Measurements from ENCODE around the gene AMPD3. TPM values are rescaled to one million over a fixed set of nuclear protein-coding genes. Genes with fewer than 3 reads are reported as not detected.

Gene AMPD3
- total RNA-seq, 1 donor from 2014 or later: 6.8 TPM

- peaks cover 2% of the 10 kb centered on the region for H3K36me3 Mint-ChIP-seq
- no peaks in the 10 kb centered on the region for H3K4me1 Mint-ChIP-seq
- H3K27ac Mint-ChIP-seq: no peak overlapping the region
- no peak for TF ChIP-seq CTCF (IDR thresholded peaks at IDR 0.05; ENCODE audit: unreplicated experiment)
- H3K4me3 Mint-ChIP-seq: no peak overlapping the region
- H3K9me3 Mint-ChIP-seq: no peaks in the 10 kb centered on the region
- DNase-seq (ENCODE audit: low spot score in 2 of 2, unreplicated experiment in 2 of 2): no peak
- H3K27me3 Mint-ChIP-seq (ENCODE audit: low read depth): no peaks in the 10 kb centered on the region
These were observed 22.6 kb downstream of the AMPD3 start for GRCh38 chr11:10477690-10478046.

GRCh38 chr11:10478066-10478465 lies 23.0 kb downstream of the AMPD3 start:
- no peaks in the 10 kb centered on the region for H3K27me3 Mint-ChIP-seq (ENCODE audit: low read depth)

GRCh38 chr11:10478574-10479550 lies 23.8 kb downstream of the AMPD3 start:
- Mint-ChIP-seq H3K4me3 (no peak overlapping the region), H3K27ac (no peak overlapping the region), H3K27me3 (ENCODE audit: low read depth) (no peaks in the 10 kb centered on the region)

More at GRCh38 chr11:10478066-10478465, 23.0 kb downstream of the AMPD3 start:
- no peak for DNase-seq (ENCODE audit: low spot score in 2 of 2, unreplicated experiment in 2 of 2)
- Mint-ChIP-seq H3K4me1 (no peaks in the 10 kb centered on the region), H3K9me3 (no peaks in the 10 kb centered on the region), H3K4me3 (no peak overlapping the region), H3K36me3 (peaks cover 2% of the 10 kb centered on the region), H3K27ac (no peak overlapping the region)
- no peak for TF ChIP-seq CTCF (IDR thresholded peaks at IDR 0.05; ENCODE audit: unreplicated experiment)

GRCh38 chr11:10480026-10480425 lies 25.0 kb downstream of the AMPD3 start:
- H3K4me3 Mint-ChIP-seq: no peak overlapping the region
- no peaks in the 10 kb centered on the region for H3K4me1 Mint-ChIP-seq
- no peak for TF ChIP-seq CTCF (IDR thresholded peaks at IDR 0.05; ENCODE audit: unreplicated experiment)
- no peaks in the 10 kb centered on the region for H3K36me3 Mint-ChIP-seq
- DNase-seq (ENCODE audit: low spot score in 2 of 2, unreplicated experiment in 2 of 2): no peak
- no peaks in the 10 kb centered on the region for H3K27me3 Mint-ChIP-seq (ENCODE audit: low read depth)
- no peak overlapping the region for H3K27ac Mint-ChIP-seq
- H3K9me3 Mint-ChIP-seq: no peaks in the 10 kb centered on the region

More at GRCh38 chr11:10478574-10479550, 23.8 kb downstream of the AMPD3 start:
- TF ChIP-seq CTCF (IDR thresholded peaks at IDR 0.05; ENCODE audit: unreplicated experiment): no peak
- Mint-ChIP-seq H3K4me1 (no peaks in the 10 kb centered on the region), H3K36me3 (peaks cover 2% of the 10 kb centered on the region), H3K9me3 (no peaks in the 10 kb centered on the region)
- no peak for DNase-seq (ENCODE audit: low spot score in 2 of 2, unreplicated experiment in 2 of 2)

- H3K36me3 Mint-ChIP-seq: no peaks in the 10 kb centered on the region
- no peak overlapping the region for H3K27ac Mint-ChIP-seq
- DNase-seq (ENCODE audit: low spot score in 2 of 2, unreplicated experiment in 2 of 2): no peak
- no peaks in the 10 kb centered on the region for H3K27me3 Mint-ChIP-seq (ENCODE audit: low read depth)
- H3K9me3 Mint-ChIP-seq: no peaks in the 10 kb centered on the region
- H3K4me3 Mint-ChIP-seq: no peak overlapping the region
- H3K4me1 Mint-ChIP-seq: no peaks in the 10 kb centered on the region
- TF ChIP-seq CTCF (IDR thresholded peaks at IDR 0.05; ENCODE audit: unreplicated experiment): no peak
These were observed 25.7 kb downstream of the AMPD3 start for GRCh38 chr11:10480760-10481159.

Data from mesothelial cell of epicardium (in vitro differentiated cells).